ENCODE measurements around the gene B3GALNT2. TPM values are rescaled to one million over a fixed set of nuclear protein-coding genes. Genes with fewer than 3 reads are reported as not detected.

Gene B3GALNT2
- total and polyA plus RNA-seq, 2 of the 8 experiments (the other 6 are each of a cell fraction or from before 2014, with no cell fraction given) = 15.4 to 39.4 TPM

GRCh38 chr1:235450886-235451483 lies 53.3 kb downstream of the B3GALNT2 start (continued):
- TF ChIP-seq CHD7 (IDR thresholded peaks at IDR 0.05; ENCODE audit: insufficient replicate concordance, low read length) (no peak), KDM1A (IDR thresholded peaks at IDR 0.05; ENCODE audit: borderline replicate concordance, low read length) (no peak), POLR2AphosphoS5 (IDR thresholded peaks at IDR 0.05; ENCODE audit: low read depth, low read length) (0 out of 2 replicates have a peak, but pooled peaks have one; percentile 20), PHF8 (conservative IDR thresholded peaks at IDR 0.05; ENCODE audit: low read depth, low read length) (no peak), BACH1 (IDR thresholded peaks at IDR 0.05; ENCODE audit: low read length) (peak; percentile 78), MAFK (IDR thresholded peaks at IDR 0.05; ENCODE audit: low read depth, low read length) (peak; percentile 92)

Measured in H1 (cell line).